ENCODE data around the gene FBLN1. TPM values are rescaled to one million over a fixed set of nuclear protein-coding genes. Genes with fewer than 3 reads are reported as not detected.

The FBLN1 gene
- total and polyA plus RNA-seq, 2 of the 8 experiments (the other 6 are each of a cell fraction or from before 2014, with no cell fraction given), result 159 to 168 TPM

DNA sequence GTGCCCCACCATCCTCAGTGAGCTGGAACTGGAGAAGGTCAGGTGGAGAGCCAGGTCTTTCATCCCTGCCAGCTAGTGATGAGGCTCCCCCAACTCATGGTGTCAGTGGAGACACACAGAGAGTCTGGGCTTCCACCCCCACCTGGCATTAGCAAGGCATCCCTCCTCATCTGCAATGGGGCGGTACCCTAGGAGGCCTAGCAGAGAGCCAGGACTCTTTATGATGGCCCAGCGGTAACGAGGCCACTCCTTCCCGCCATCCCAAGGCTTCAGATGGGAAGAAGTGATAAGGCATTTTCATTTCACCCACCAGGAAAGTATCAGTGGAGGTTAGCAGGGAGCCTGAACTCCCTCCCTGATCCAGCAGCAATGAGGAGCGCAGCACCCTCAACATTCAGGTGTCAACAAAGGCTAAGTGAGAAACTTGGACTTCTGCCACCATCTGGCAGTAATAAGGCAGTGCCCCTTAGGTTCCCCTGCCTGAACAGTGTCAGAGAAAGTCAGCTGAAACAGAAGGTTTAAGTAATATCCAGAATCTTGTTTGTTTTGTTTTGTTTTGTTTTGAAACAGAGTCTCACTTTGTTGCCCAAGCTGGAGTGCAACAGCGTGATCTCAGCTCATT is 40.5 kb upstream of the FBLN1 start:
- ChIA-PET POLR2A (ENCODE audit: partially characterized antibody) (interaction anchor here (1.0 to 1.4 kb wide), 2 partner anchors 11 to 14 kb away, joined by 4 read pairs; no protein-coding TSS in a partner anchor), CTCF (ENCODE audit: partially characterized antibody) (interaction anchor here (0.7 to 2.7 kb wide), 18 partner anchors 8 to 199 kb away, joined by 3 to 16 read pairs (median 4); no protein-coding TSS in a partner anchor)
- H3K27me3 ChIP-seq (replicated peaks in 1 of 4; ENCODE audit: control insufficient read depth in 3 of 4, extremely low read depth in 1 of 4, insufficient read depth in 3 of 4, low read length in 3 of 4), result no peaks in the 10 kb centered on the region; a peak in 1 of 7 replicates
- H3K9ac ChIP-seq (replicated peaks in 1 of 4; ENCODE audit: extremely low read depth in 1 of 4, low read depth in 3 of 4, low read length in 3 of 4), result no peak overlapping the region
- H3K4me3 ChIP-seq (ENCODE audit: extremely low read depth in 1 of 4, insufficient read depth in 2 of 4, low read depth in 3 of 4, low read length in 4 of 4), result no peak overlapping the region
- peaks cover 0 to 4% (median under 1%) of the 10 kb centered on the region in 4 experiments; a peak in 2 of 7 replicates for H3K4me1 ChIP-seq (replicated peaks in 1 of 4; ENCODE audit: control insufficient read depth in 3 of 4, insufficient read depth in 4 of 4, low read length in 3 of 4)
- no peak overlapping the region for H3K18ac ChIP-seq (ENCODE audit: extremely low read depth, low read length)
- no peak overlapping the region for H4K8ac ChIP-seq (ENCODE audit: extremely low read depth, insufficient read depth, low read length)
- no peak overlapping the region for H3K23ac ChIP-seq (ENCODE audit: insufficient read length)
- no peak overlapping the region for H2BK120ac ChIP-seq (replicated peaks; ENCODE audit: low read depth, low read length)
- 0 out of 2 replicates have a peak overlapping the region, but pooled peaks have one; percentile 6 for H2BK12ac ChIP-seq (ENCODE audit: low read depth, low read length)
- no peak overlapping the region for H2AK5ac ChIP-seq (ENCODE audit: low read depth, low read length)
- H3K56ac ChIP-seq (replicated peaks; ENCODE audit: insufficient read length, low read depth, low read length), result no peak overlapping the region
- H3K14ac ChIP-seq (ENCODE audit: insufficient read length), result no peak overlapping the region
- no peak overlapping the region for H3K27ac ChIP-seq (ENCODE audit: low read depth, low read length)
- no peak overlapping the region for H2BK15ac ChIP-seq (ENCODE audit: low read length)
- FAIRE-seq (peak; percentile 90), DNase-seq (ENCODE audit: low read depth in 1 of 2, low spot score in 2 of 2) (no peak)
- 87% methylated on average over 6 of the region's 6 CpGs; no CpG with 5 or more reads in 1 of the 2 experiments for WGBS, 2 experiments (ENCODE audit: extremely low coverage in 1 of 2, insufficient coverage in 1 of 2, insufficient read length in 1 of 2, insufficient replicate concordance in 2 of 2, low coverage in 1 of 2, low lambda C conversion rate in 2 of 2, missing lambda C conversion rate in 1 of 2)
- H3K79me2 ChIP-seq (ENCODE audit: control insufficient read depth in 1 of 2, insufficient read depth in 2 of 2, low read length in 2 of 2), result no peaks in the 10 kb centered on the region
- H3K4ac ChIP-seq (replicated peaks; ENCODE audit: insufficient read length, low read depth, low read length), result no peak overlapping the region
- H4K5ac ChIP-seq (ENCODE audit: insufficient read length, low read depth, low read length), result no peak overlapping the region
- H3K79me1 ChIP-seq (ENCODE audit: low read depth, low read length), result no peaks in the 10 kb centered on the region
- peaks cover 5% of the 10 kb centered on the region in 2 experiments; a peak in 2 of 4 replicates for H3K9me3 ChIP-seq (ENCODE audit: insufficient read depth in 2 of 2, low read depth in 1 of 2, low read length in 1 of 2)
- TF ChIP-seq RFX5 (IDR thresholded peaks at IDR 0.05; ENCODE audit: borderline replicate concordance, low read depth, low read length) (no peak), SIN3A (conservative IDR thresholded peaks at IDR 0.05 in 1 of 2, IDR thresholded peaks at IDR 0.05 in 1 of 2; ENCODE audit: low read depth in 1 of 2, low read length in 2 of 2) (no peak), RAD21 (IDR thresholded peaks at IDR 0.05 in 1 of 2, conservative IDR thresholded peaks at IDR 0.05 in 1 of 2; ENCODE audit: low read depth in 2 of 2, low read length in 2 of 2) (peak; percentile 31 to 59)
- TF ChIP-seq, protein P1, sequence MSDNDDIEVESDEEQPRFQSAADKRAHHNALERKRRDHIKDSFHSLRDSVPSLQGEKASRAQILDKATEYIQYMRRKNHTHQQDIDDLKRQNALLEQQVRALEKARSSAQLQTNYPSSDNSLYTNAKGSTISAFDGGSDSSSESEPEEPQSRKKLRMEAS (IDR thresholded peaks at IDR 0.05), result peak; percentile 20; the same call in 1 of the 2 replicates
- TF ChIP-seq, protein P2, sequence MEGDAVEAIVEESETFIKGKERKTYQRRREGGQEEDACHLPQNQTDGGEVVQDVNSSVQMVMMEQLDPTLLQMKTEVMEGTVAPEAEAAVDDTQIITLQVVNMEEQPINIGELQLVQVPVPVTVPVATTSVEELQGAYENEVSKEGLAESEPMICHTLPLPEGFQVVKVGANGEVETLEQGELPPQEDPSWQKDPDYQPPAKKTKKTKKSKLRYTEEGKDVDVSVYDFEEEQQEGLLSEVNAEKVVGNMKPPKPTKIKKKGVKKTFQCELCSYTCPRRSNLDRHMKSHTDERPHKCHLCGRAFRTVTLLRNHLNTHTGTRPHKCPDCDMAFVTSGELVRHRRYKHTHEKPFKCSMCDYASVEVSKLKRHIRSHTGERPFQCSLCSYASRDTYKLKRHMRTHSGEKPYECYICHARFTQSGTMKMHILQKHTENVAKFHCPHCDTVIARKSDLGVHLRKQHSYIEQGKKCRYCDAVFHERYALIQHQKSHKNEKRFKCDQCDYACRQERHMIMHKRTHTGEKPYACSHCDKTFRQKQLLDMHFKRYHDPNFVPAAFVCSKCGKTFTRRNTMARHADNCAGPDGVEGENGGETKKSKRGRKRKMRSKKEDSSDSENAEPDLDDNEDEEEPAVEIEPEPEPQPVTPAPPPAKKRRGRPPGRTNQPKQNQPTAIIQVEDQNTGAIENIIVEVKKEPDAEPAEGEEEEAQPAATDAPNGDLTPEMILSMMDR (IDR thresholded peaks at IDR 0.05; ENCODE audit: control extremely low read depth in 1 of 3, insufficient read depth in 1 of 3, low read depth in 1 of 3, low read length in 3 of 3), result peak in 2 of 3 experiments; percentile 60 to 83; a peak in 3 of 4 replicates
- H2BK5ac ChIP-seq (ENCODE audit: low read depth, low read length), result no peak overlapping the region
- H3K36me3 ChIP-seq (ENCODE audit: control insufficient read depth in 2 of 4, insufficient read depth in 4 of 4, low read length in 3 of 4), result no peaks in the 10 kb centered on the region
- no peak overlapping the region for H4K91ac ChIP-seq (replicated peaks; ENCODE audit: insufficient read length, low read length)
- no peaks in the 10 kb centered on the region for H4K20me1 ChIP-seq (replicated peaks in 1 of 2; ENCODE audit: control insufficient read depth in 1 of 2, insufficient read depth in 2 of 2, low read length in 2 of 2)
- H3K23me2 ChIP-seq (ENCODE audit: low read depth, low read length), result no peaks in the 10 kb centered on the region
- peak overlapping the region; percentile 95 for H2AFZ ChIP-seq (ENCODE audit: low read length)
- no peak overlapping the region for H2BK20ac ChIP-seq (ENCODE audit: low read length)
- no peak overlapping the region; a peak in 2 of 4 replicates for H3K4me2 ChIP-seq (ENCODE audit: insufficient read depth in 1 of 2, low read depth in 2 of 2, low read length in 2 of 2)

Measured in H1 (cell line).